ENCODE measurements around the gene PGLYRP4. TPM values are rescaled to one million over a fixed set of nuclear protein-coding genes. Genes with fewer than 3 reads are reported as not detected.

The PGLYRP4 gene
- total RNA-seq, 1 donor from 2014 or later = 0.71 TPM

- DNase-seq (ENCODE audit: low read depth) = no peak
- no peak within 1 kb of the TSS for H3K4me3 ChIP-seq (ENCODE audit: low read depth, low read length)
- H3K36me3 ChIP-seq (ENCODE audit: control insufficient read depth, insufficient read depth, low read length) = no peaks in the 10 kb centered on the region
- TF ChIP-seq CTCF (IDR thresholded peaks at IDR 0.05; ENCODE audit: insufficient read depth, low read length, poor library complexity, severe bottlenecking) = no peak
- H3K27me3 ChIP-seq (ENCODE audit: control insufficient read depth, insufficient read depth, low read length) = peaks cover 2% of the 10 kb centered on the region
These were observed 42.5 kb upstream of the PGLYRP4 start, which contains the start of gene S100A8 for GRCh38 chr1:153390938-153391710. TSS of gene S100A8 (minus strand) at chr1:153391073. CDS start at chr1:153390535, 538 bp downstream.

- no peaks in the 10 kb centered on the region for H3K36me3 ChIP-seq (ENCODE audit: control insufficient read depth, insufficient read depth, low read length)
- no peak for DNase-seq (ENCODE audit: low read depth)
- no peak for TF ChIP-seq CTCF (IDR thresholded peaks at IDR 0.05; ENCODE audit: insufficient read depth, low read length, poor library complexity, severe bottlenecking)
- H3K4me3 ChIP-seq (ENCODE audit: low read depth, low read length) = no peak overlapping the region
- peaks cover 2% of the 10 kb centered on the region for H3K27me3 ChIP-seq (ENCODE audit: control insufficient read depth, insufficient read depth, low read length)
These were observed 41.6 kb upstream of the PGLYRP4 start for GRCh38 chr1:153389973-153390879.

GRCh38 chr1:153389401-153389800, 40.8 kb upstream of the PGLYRP4 start:
- DNase-seq (ENCODE audit: low read depth) = no peak
- Histone ChIP-seq H3K4me3 (ENCODE audit: low read depth, low read length) (no peak overlapping the region), H3K27me3 (ENCODE audit: control insufficient read depth, insufficient read depth, low read length) (no peaks in the 10 kb centered on the region), H3K36me3 (ENCODE audit: control insufficient read depth, insufficient read depth, low read length) (no peaks in the 10 kb centered on the region)
- no peak for TF ChIP-seq CTCF (IDR thresholded peaks at IDR 0.05; ENCODE audit: insufficient read depth, low read length, poor library complexity, severe bottlenecking)

- no peak for TF ChIP-seq CTCF (IDR thresholded peaks at IDR 0.05; ENCODE audit: insufficient read depth, low read length, poor library complexity, severe bottlenecking)
- Histone ChIP-seq H3K4me3 (ENCODE audit: low read depth, low read length) (no peak overlapping the region), H3K27me3 (ENCODE audit: control insufficient read depth, insufficient read depth, low read length) (no peaks in the 10 kb centered on the region), H3K36me3 (ENCODE audit: control insufficient read depth, insufficient read depth, low read length) (no peaks in the 10 kb centered on the region)
- no peak for DNase-seq (ENCODE audit: low read depth)
These were observed 39.1 kb upstream of the PGLYRP4 start for GRCh38 chr1:153387785-153388184.

GRCh38 chr1:153387001-153387400, 38.4 kb upstream of the PGLYRP4 start:
- no peak for DNase-seq (ENCODE audit: low read depth)
- Histone ChIP-seq H3K36me3 (ENCODE audit: control insufficient read depth, insufficient read depth, low read length) (no peaks in the 10 kb centered on the region), H3K4me3 (ENCODE audit: low read depth, low read length) (no peak overlapping the region), H3K27me3 (ENCODE audit: control insufficient read depth, insufficient read depth, low read length) (no peaks in the 10 kb centered on the region)
- no peak for TF ChIP-seq CTCF (IDR thresholded peaks at IDR 0.05; ENCODE audit: insufficient read depth, low read length, poor library complexity, severe bottlenecking)

Measured in kidney epithelial cell (primary cell).